ENCODE measurements around the gene CLIP3. TPM values are rescaled to one million over a fixed set of nuclear protein-coding genes. Genes with fewer than 3 reads are reported as not detected.
"Not testable (repeated sequence)": the region's sequence is repeated elsewhere in the genome, so short reads cannot be mapped to it uniquely, and the experiment has no call there.

The CLIP3 gene
- total RNA-seq, 4 donors from 2014 or later, result 2.2 to 3.0 (median 2.7) TPM

- no peak overlapping the region for H3K27ac ChIP-seq
- TF ChIP-seq EP300 (IDR thresholded peaks at IDR 0.05), result no peak
- TF ChIP-seq CTCF (IDR thresholded peaks at IDR 0.05), result no peak
- TF ChIP-seq POLR2A (IDR thresholded peaks at IDR 0.05), result no peak
- no peak for TF ChIP-seq POLR2AphosphoS5 (IDR thresholded peaks at IDR 0.05)
- DNase-seq (ENCODE audit: low spot score in 2 of 2), result no peak
- H3K27me3 ChIP-seq, result peaks cover 57% of the 10 kb centered on the region
- peaks cover 9% of the 10 kb centered on the region for H3K4me1 ChIP-seq
- no peaks in the 10 kb centered on the region for H3K9me3 ChIP-seq
- H3K4me3 ChIP-seq, result peak overlapping the region; percentile 43
- WGBS, result 12% methylated on average over 35 of the region's 54 CpGs
- no peaks in the 10 kb centered on the region for H3K36me3 ChIP-seq
Measured at GRCh38 chr19:35986664-35987570, 45.8 kb downstream of the CLIP3 start.

DNA sequence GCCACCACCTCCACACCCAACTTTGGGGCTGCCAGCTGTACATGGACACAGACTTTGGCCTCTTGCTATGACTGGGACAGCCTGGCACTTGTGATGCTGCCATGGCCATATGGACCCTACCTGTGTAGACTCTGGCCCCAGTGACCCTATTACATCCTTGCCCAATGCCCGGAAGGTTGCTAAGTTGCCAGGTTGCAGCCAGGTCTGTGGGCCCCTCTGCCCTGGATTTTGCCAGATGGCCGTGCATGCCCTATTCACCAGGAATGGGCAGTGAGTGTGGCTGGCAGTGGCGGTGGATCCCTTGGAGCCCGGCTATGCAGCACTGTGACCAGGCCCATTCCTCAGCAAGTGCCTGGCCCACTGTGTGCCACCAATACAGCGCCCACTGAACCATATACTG, 46.6 kb downstream of the CLIP3 start:
- no peaks in the 10 kb centered on the region for H3K36me3 ChIP-seq
- WGBS, result 94% methylated on average over 2 of the region's 5 CpGs
- TF ChIP-seq POLR2AphosphoS5 (IDR thresholded peaks at IDR 0.05) (no peak), EP300 (IDR thresholded peaks at IDR 0.05) (no peak), CTCF (IDR thresholded peaks at IDR 0.05) (no peak), POLR2A (IDR thresholded peaks at IDR 0.05) (no peak)

DNA sequence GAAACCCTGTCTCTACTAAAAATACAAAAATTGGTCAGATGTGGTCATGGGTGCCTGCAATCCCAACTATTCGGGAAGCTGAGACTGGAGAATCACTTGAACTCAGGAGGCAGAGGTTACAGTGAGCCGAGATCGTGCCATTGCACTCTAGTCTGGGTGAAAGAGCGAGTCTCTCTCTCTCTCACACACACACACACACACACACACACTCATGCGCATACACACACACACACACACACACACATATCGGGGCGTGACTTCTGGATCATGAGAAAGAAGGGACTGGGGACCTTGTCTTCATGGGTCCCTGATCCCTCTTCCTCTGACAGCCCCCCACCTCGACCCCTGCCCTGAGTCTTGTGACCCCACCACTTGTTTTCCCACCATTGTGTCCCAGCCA, 49.5 kb downstream of the CLIP3 start:
- no peak for DNase-seq (ENCODE audit: low spot score in 2 of 2)
- Histone ChIP-seq H3K36me3 (no peaks in the 10 kb centered on the region), H3K27ac (no peak overlapping the region), H3K27me3 (peaks cover 67% of the 10 kb centered on the region), H3K4me1 (peaks cover 9% of the 10 kb centered on the region), H3K9me3 (no peaks in the 10 kb centered on the region), H3K4me3 (no peak overlapping the region)
- TF ChIP-seq CTCF (IDR thresholded peaks at IDR 0.05) (no peak), EP300 (IDR thresholded peaks at IDR 0.05) (no peak), POLR2A (IDR thresholded peaks at IDR 0.05) (no peak), POLR2AphosphoS5 (IDR thresholded peaks at IDR 0.05) (no peak)
- WGBS, result 76% methylated on average over 8 of the region's 8 CpGs

More for the DNA sequence above, 46.6 kb downstream of the CLIP3 start:
- H3K27me3 ChIP-seq, result peaks cover 57% of the 10 kb centered on the region
- H3K27ac ChIP-seq, result no peak overlapping the region
- H3K4me3 ChIP-seq, result no peak overlapping the region
- peaks cover 9% of the 10 kb centered on the region for H3K4me1 ChIP-seq
- no peak for DNase-seq (ENCODE audit: low spot score in 2 of 2)
- H3K9me3 ChIP-seq, result no peaks in the 10 kb centered on the region

- 82% methylated on average over 4 of the region's 4 CpGs for WGBS
- not testable (repeated sequence) for H3K36me3 ChIP-seq; H3K9me3 ChIP-seq; H3K4me3 ChIP-seq; DNase-seq (ENCODE audit: low spot score in 2 of 2); H3K27ac ChIP-seq; H3K4me1 ChIP-seq
- H3K27me3 ChIP-seq, result peaks cover 64% of the 10 kb centered on the region
Measured at GRCh38 chr19:35980997-35981396, 51.7 kb downstream of the CLIP3 start.

DNA sequence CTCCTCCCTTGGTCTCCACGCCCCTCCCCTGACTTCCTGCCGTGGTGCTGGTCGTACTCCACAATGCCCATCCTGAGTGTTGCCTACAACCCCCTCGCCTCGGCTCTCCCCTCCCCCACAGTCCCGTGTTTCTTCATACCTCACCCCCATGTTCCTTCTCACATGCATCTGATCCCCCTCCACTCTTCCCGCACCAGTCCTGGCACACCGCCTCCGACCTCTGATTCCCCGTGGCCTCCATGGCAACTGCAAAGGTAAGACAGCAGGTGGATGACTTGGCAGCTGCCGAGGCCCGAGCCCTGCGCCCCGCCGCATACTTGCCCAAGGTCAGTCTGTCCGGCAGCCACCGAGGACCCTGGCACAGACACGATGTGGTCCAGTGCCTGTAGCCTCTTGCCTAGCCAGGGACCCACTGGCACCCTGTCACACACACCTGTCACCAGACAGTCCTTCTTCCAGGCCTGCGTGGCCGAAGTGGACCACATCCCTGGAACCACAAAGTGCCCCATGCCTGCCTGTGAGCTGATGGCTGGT, 53.8 kb downstream of the CLIP3 start:
- DNase-seq (ENCODE audit: low spot score in 2 of 2), result no peak
- Histone ChIP-seq H3K9me3 (no peaks in the 10 kb centered on the region), H3K4me1 (no peaks in the 10 kb centered on the region), H3K27ac (no peak overlapping the region), H3K36me3 (no peaks in the 10 kb centered on the region), H3K27me3 (peaks cover 62% of the 10 kb centered on the region), H3K4me3 (no peak overlapping the region)
- no peak for TF ChIP-seq POLR2A (IDR thresholded peaks at IDR 0.05)
- no peak for TF ChIP-seq CTCF (IDR thresholded peaks at IDR 0.05)
- TF ChIP-seq EP300 (IDR thresholded peaks at IDR 0.05), result no peak
- no peak for TF ChIP-seq POLR2AphosphoS5 (IDR thresholded peaks at IDR 0.05)
- 64% methylated on average over 18 of the region's 20 CpGs for WGBS

Measured in suprapubic skin (tissue), 4 donors.